Heart right ventricle (tissue), 16 donors: Measurements from ENCODE around the gene TRIM44. TPM values are rescaled to one million over a fixed set of nuclear protein-coding genes. Genes with fewer than 3 reads are reported as not detected.
"Not testable (repeated sequence)": the region's sequence is repeated elsewhere in the genome, so short reads cannot be mapped to it uniquely, and the experiment has no call there.

Experiments used
- ATAC-seq, 8 donors: fragments of 200-7000 bp; cut with Tn5 transposase; one replicate each; pipeline ENCODE4 v1.9.1; 2020; ENCODE audit warnings: mild to moderate bottlenecking in 8 of 8, moderate library complexity in 8 of 8, moderate number of reproducible peaks in 1 of 8
- DNase-seq, 2 donors: peaks; one replicate each; pipeline ENCODE4 v3.0.0-alpha.2; 2020
- H3K27ac ChIP-seq, 10 donors: fragments of 200-600 bp; sonication (generic) in 2 of 10; one replicate each; pipeline versions ENCODE4 v1.5.0 to v1.8.0; 2020 to 2022; ENCODE audit warnings: mild to moderate bottlenecking in 3 of 10
- H3K27me3 ChIP-seq, 7 donors: fragments of 200-600 bp; one replicate each; pipeline ENCODE4 v1.8.0; 2021 to 2022; ENCODE audit warnings: mild to moderate bottlenecking in 2 of 7
- H3K36me3 ChIP-seq, 9 donors: fragments of 200-600 bp; sonication (generic) in 1 of 9; one replicate each; pipeline versions ENCODE4 v1.5.0 to v1.8.0; 2020 to 2022; ENCODE audit warnings: mild to moderate bottlenecking in 2 of 9
- H3K4me1 ChIP-seq, 9 donors: fragments of 200-600 bp; sonication (generic) in 1 of 9; one replicate each; pipeline versions ENCODE4 v1.5.0 to v1.8.0; 2020 to 2022; ENCODE audit warnings: mild to moderate bottlenecking in 4 of 9
- H3K4me3 ChIP-seq, 10 donors: fragments of 200-600 bp; sonication (generic) in 2 of 10; one replicate each; pipeline versions ENCODE4 v1.5.0 to v1.8.0; 2020 to 2022; ENCODE audit warnings: mild to moderate bottlenecking in 7 of 10, moderate library complexity in 2 of 10
- H3K9me3 ChIP-seq, 11 donors: fragments of 200-600 bp in 10 of 11; sonication (generic) in 2 of 11; one replicate each; pipeline versions ENCODE4 v1.5.0 to v1.8.0; 2013 to 2022; ENCODE audit warnings: mild to moderate bottlenecking in 2 of 11, control low read depth in 1 of 11, moderate library complexity in 1 of 11
- CTCF ChIP-seq, 9 donors: fragments of 200-600 bp; sonication (generic) in 2 of 9; IDR thresholded peaks; one replicate each; pipeline versions ENCODE4 v1.5.0 to v1.8.0; 2021 to 2022; ENCODE audit warnings: antibody characterized with exemption in 9 of 9, mild to moderate bottlenecking in 5 of 9, moderate library complexity in 1 of 9
- WGBS, 2 donors: extraction: QIAGEN DNeasy Blood & Tissue Kit; methylation state at CpG; one replicate each; pipeline ENCODE4 v1.1.7; 2013; ENCODE audit warnings: inconsistent platforms in 1 of 2; 5-methylcytosine and 5-hydroxymethylcytosine counted together
- intact Hi-C, 10 donors: fragments of 100-400 bp; cut with DNase I; formaldehyde crosslinking; loops; one replicate each; pipeline versions ENCODE4 v1.11.1 to v1.14.2; 2022
- polyA plus RNA-seq, 2 donors: library from polyadenylated mRNA; stranded (reverse); fragments of 200-250 nt; gene quantifications; one replicate each; pipeline ENCODE4 v1.2.3, GENCODE V29; 2013
- total RNA-seq, 10 donors: library from RNA; stranded (reverse); fragmentation: NEBNext Ultra II Directional in 3 of 10; extraction: Animal tissue kit (Norgen Biotek cat#: 25700) in 3 of 10; gene quantifications; one replicate each; pipeline versions ENCODE4 v1.2.1 to v1.2.4, GENCODE V29; 2021 to 2023
- donor health status: Arrhythmogenic right ventricular cardiomyopathy.
- donor health status: ischemic (EF 13 %, LVEDD 7.1; RV severe dilation, severe dysfunction).
- donor health status: healthy with polysubstance abuse.
- donor health status: DM: no; HTN: yes; CAD: no.
- donor health status: DM: no; HTN: no; CAD: no.
- donor health status: ischemic (EF 25% LVEDD 6.9; RV normal size, moderate dysfunction).
- donor health status: ischemic (EF 25% LVEDD 5.7; RV mildly dilated, moderate dysfunction).
- donor health status: healthy.
- donor health status: DM: yes; HTN: yes; CAD: no.
- donor health status: Ischemic cardiomyopathy.
- donor health status: ischemic (EF 35%, LVEDD 5.7; RV mildly dilated, moderate dysfunction).
- donor health status: nonischemic (EF 11% LVEDD 7.7; RV severe dilation, severe dysfunction).
- donor health status: DM: yes; HTN: yes; CAD: no.
- donor health status: PGD.
- donor health status: ischemic (EF 29% LVEDD 5.4; RV normal size, mild dysfunction).
- donor health status: nonischemic (EF 23%, LVEDD 6.1; RV moderate dilation, normal function).

The TRIM44 gene
- total and polyA plus RNA-seq, 12 donors: 6.4 to 59.2 (median 44.5) TPM

DNA sequence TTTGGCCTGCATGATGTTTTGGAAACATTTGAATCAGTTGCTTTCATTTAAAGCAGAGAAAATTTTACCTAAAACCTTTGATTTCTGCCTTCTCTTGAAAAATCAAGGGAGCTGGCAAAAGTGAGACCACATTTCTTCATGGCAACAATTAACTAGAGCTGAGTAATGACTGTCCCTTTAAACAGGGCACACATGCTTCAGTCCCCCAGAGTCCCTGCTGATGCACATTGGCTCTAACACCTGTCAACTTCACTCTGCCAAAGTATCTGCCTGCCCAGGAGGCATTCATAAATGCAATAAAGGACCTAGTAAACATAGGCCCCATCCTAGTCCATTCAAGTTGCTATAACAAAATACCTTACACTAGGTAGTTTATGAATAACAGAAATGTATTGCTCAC is 194.2 kb downstream of the TRIM44 start:
- peaks cover 0 to 12% (median 0%) of the 10 kb centered on the region in 9 donors for H3K4me1 ChIP-seq
- ATAC-seq: no peak
- H3K27me3 ChIP-seq: no peaks in the 10 kb centered on the region
- H3K27ac ChIP-seq: no peak overlapping the region
- no peak for TF ChIP-seq CTCF (IDR thresholded peaks at IDR 0.05)
- no peak overlapping the region for H3K4me3 ChIP-seq
- no peaks in the 10 kb centered on the region for H3K36me3 ChIP-seq
- intact Hi-C loops: no loop called here
- no peak for DNase-seq
- no peaks in the 10 kb centered on the region for H3K9me3 ChIP-seq

DNA sequence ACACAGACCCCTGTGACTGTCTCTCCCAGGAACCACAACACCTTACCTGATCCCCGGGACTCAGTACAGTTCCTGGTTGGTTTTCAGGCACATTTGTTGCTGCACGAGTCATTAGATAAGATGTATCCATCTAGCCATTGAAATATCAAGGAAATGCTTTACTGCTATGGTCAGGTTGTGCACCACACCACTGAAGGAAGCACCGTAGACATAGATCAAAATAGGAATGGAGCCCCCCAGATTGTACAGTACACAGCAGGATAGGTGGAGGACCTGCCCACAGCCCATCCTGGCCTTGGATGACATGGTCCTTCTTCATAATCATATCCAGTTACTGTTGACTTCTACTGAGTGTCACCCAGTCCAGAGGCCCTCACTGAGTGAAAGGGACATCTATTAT is 195.3 kb downstream of the TRIM44 start:
- TF ChIP-seq CTCF (IDR thresholded peaks at IDR 0.05): no peak
- Histone ChIP-seq H3K36me3 (no peaks in the 10 kb centered on the region), H3K27me3 (no peaks in the 10 kb centered on the region), H3K4me3 (no peak overlapping the region), H3K4me1 (peaks cover 0 to under 1% (median 0%) of the 10 kb centered on the region in 9 donors), H3K9me3 (no peaks in the 10 kb centered on the region), H3K27ac (no peak overlapping the region)
- no peak for DNase-seq
- intact Hi-C loops: no loop called here
- 91 to 94% methylated on average over 3 of the region's 3 CpGs for WGBS, 2 donors
- ATAC-seq: no peak

GRCh38 chr11:35859301-35859700 is 196.7 kb downstream of the TRIM44 start:
- Histone ChIP-seq H3K27me3 (no peaks in the 10 kb centered on the region), H3K9me3 (no peaks in the 10 kb centered on the region), H3K4me1 (no peaks in the 10 kb centered on the region), H3K27ac (no peak overlapping the region), H3K4me3 (no peak overlapping the region), H3K36me3 (no peaks in the 10 kb centered on the region)
- ATAC-seq (no peak), DNase-seq (no peak)
- no peak for TF ChIP-seq CTCF (IDR thresholded peaks at IDR 0.05)
- WGBS, 2 donors: 93 to 95% methylated on average over 2 of the region's 2 CpGs
- intact Hi-C loops: no loop called here

DNA sequence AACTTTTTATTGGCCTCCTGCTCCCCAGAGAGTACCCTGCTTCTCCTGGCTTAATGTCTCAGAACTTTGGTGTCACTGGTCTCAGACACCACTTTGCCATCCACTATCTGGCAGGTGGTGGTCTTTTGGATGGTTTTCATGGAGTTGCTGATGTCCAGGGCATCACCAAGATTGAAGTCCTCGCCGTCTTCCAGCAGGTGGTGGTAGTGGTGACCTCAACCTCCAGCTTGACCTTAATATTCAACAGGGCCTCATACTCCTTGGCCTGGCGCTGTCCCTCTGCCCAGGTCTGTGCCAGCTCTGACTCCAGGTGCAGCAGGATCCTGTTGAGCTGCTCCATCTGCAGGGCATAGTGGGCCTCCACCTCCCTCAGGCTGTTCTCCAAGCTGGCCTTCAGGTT is 197.6 kb downstream of the TRIM44 start:
- H3K27me3 ChIP-seq, H3K36me3 ChIP-seq, H3K4me3 ChIP-seq, intact Hi-C loops, H3K27ac ChIP-seq, H3K4me1 ChIP-seq, DNase-seq, H3K9me3 ChIP-seq, ATAC-seq: not testable (repeated sequence)
- 97 to 99% methylated on average over 3 of the region's 3 CpGs for WGBS, 2 donors

GRCh38 chr11:35861191-35861590 is 198.6 kb downstream of the TRIM44 start:
- Histone ChIP-seq H3K4me3 (no peak overlapping the region), H3K4me1 (no peaks in the 10 kb centered on the region), H3K27ac (no peak overlapping the region), H3K9me3 (no peaks in the 10 kb centered on the region), H3K36me3 (no peaks in the 10 kb centered on the region), H3K27me3 (no peaks in the 10 kb centered on the region)
- no peak for TF ChIP-seq CTCF (IDR thresholded peaks at IDR 0.05)
- intact Hi-C loops: no loop called here
- no peak for ATAC-seq
- no peak for DNase-seq
- WGBS, 2 donors: 98 to 99% methylated on average over 15 of the region's 15 CpGs
